Umbilical cord (tissue), 2 donors: Measurements from ENCODE around the gene CDH23. TPM values are rescaled to one million over a fixed set of nuclear protein-coding genes. Genes with fewer than 3 reads are reported as not detected.

Experiments used
- DNase-seq: peaks from one replicate; pipeline ENCODE4 v3.0.0-alpha.2; 2015; ENCODE audit warnings: low spot score
- total RNA-seq: library from RNA; depleted of rRNA; stranded (reverse); fragments of >200 nt; gene quantifications from one replicate; pipeline ENCODE4 v1.2.3, GENCODE V29; 2014; ENCODE audit warnings: low replicate concordance; ENCODE audit not compliant: insufficient read depth

CDH23 gene
- total RNA-seq, 1 donor from 2014 or later = 7.0 TPM

GRCh38 chr10:71513936-71514335 is 117.2 kb downstream of the CDH23 start:
- no peak for DNase-seq

- no peak for DNase-seq
These were observed 118.9 kb downstream of the CDH23 start for GRCh38 chr10:71515531-71516172.

- no peak for DNase-seq
These were observed 120.2 kb downstream of the CDH23 start for GRCh38 chr10:71516890-71517289.

- DNase-seq = no peak
These were observed 120.8 kb downstream of the CDH23 start for GRCh38 chr10:71517298-71518169.

- no peak for DNase-seq
These were observed 123.3 kb downstream of the CDH23 start for GRCh38 chr10:71520042-71520441.

- no peak for DNase-seq
These were observed 125.1 kb downstream of the CDH23 start for GRCh38 chr10:71521504-71522441.

GRCh38 chr10:71522442-71523144 is 125.9 kb downstream of the CDH23 start:
- DNase-seq = no peak

GRCh38 chr10:71523756-71524155 is 127.0 kb downstream of the CDH23 start:
- no peak for DNase-seq

GRCh38 chr10:71525092-71525491 is 128.4 kb downstream of the CDH23 start:
- no peak for DNase-seq

GRCh38 chr10:71525721-71526120 is 129.0 kb downstream of the CDH23 start:
- no peak for DNase-seq

GRCh38 chr10:71526653-71527052 is 129.9 kb downstream of the CDH23 start:
- no peak for DNase-seq

- DNase-seq = no peak
These were observed 130.4 kb downstream of the CDH23 start for GRCh38 chr10:71527135-71527534.

- DNase-seq = no peak
These were observed 131.9 kb downstream of the CDH23 start for GRCh38 chr10:71528371-71529206.

- DNase-seq = no peak
These were observed 132.6 kb downstream of the CDH23 start for GRCh38 chr10:71529207-71529827.

GRCh38 chr10:71530781-71531180 is 134.1 kb downstream of the CDH23 start:
- no peak for DNase-seq

GRCh38 chr10:71531485-71532446 is 135.0 kb downstream of the CDH23 start:
- no peak for DNase-seq

- DNase-seq = no peak
These were observed 136.2 kb downstream of the CDH23 start for GRCh38 chr10:71532878-71533277.

GRCh38 chr10:71533936-71534335 is 137.2 kb downstream of the CDH23 start:
- no peak for DNase-seq
